ENCODE measurements around the gene SVEP1. TPM values are rescaled to one million over a fixed set of nuclear protein-coding genes. Genes with fewer than 3 reads are reported as not detected.
"Not testable (repeated sequence)": the region's sequence is repeated elsewhere in the genome, so short reads cannot be mapped to it uniquely, and the experiment has no call there.

SVEP1 gene
- polyA plus RNA-seq, 3 donors = 6.6 to 7.9 (median 6.6) TPM

DNA sequence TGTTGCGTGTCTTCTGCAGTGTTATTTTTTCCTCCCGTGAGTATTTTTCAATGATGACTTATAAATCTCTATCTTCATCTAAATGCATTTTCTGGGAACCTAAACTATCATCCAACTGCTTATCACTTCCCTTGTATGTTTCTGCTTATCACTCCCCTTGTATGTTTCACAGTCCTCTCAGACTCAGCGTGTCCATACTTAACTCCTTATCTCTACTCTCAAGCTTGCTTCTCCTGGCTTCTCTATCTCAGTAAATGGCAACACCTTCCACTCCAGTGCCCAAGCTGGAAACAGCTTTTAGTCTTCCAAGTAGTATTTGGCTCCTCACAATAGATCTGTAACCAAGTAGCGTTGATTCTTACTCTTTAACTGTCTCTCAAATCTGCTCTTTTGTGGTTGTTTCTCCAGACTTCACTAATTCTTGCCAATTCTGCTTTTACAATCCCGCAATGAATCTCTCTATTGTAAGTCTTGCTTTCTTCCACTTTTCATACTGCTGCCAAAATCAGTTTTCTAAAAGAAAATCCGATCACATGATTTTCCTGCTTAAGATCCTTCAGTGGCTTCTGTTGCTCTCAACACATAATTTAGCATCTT lies 208.0 kb downstream of the SVEP1 start:
- DNase-seq = no peak

DNA sequence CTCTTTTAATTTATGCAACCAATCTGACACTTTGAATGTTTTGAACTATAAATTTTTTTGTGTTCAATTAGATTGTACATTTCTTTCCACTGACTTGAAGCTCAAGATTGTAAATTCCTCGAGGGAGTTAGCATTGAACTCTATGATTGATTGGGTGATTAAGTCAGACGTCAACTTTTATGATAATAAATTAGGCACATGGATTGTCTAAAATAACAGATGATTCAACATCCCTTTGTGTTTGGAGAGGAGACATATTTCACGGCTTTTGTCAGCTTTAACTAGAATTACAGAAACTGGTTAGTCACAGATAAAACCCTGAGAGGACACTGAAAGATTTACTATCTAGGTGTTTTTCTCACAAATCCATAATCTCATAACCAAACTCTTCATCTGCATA lies 209.2 kb downstream of the SVEP1 start:
- peak; percentile 20 for DNase-seq

DNA sequence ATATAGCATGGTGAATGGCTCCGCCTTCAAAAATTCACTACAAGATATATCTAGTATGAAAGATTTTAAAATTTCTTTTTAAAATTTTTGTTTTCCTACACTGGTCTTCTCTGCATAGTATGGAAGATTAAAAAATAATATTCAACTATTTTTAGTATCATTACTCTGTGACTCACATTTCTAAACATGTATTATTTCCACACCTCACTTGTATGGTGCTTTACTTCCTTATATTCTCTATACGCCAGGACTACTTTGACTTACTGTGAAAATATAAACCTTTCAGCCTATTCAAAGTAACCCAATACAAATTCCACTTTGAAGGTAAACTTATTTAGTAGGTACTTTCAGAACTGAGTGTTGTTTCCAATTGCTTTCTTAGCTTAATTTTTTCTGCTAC lies 215.1 kb downstream of the SVEP1 start:
- DNase-seq = no peak

DNA sequence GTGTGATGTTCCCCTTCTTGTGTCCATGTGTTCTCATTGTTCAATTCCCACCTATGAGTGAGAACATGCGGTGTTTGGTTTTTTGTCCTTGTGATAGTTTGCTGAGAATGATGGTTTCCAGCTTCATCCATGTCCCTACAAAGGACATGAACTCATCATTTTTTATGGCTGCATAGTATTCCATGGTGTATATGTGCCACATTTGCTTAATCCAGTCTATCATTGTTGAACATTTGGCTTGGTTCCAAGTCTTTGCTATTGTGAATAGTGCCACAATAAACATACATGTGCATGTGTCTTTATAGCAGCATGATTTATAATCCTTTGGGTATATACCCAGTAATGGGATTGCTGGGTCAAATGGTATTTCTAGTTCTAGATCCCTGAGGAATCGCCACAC lies 220.5 kb downstream of the SVEP1 start:
- not testable (repeated sequence) for DNase-seq

DNA sequence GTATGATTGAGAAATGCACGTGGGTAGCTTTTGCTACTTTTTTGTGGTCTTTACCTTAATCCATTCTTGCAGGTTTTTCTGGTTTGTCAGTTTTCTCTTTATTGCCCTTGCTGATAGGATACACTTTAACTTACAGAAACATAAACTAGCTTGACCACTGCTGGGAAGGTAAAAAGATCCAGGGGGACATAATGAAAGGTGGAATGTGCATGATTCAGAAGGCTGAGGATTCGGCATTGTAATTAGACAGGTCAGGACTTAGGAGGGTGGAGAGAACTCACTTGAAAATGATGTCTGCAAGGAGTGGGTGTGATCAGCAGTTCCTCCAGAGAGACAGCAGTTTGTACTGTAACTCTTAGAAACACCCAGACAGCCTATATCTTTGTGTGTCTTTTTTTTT lies 222.0 kb downstream of the SVEP1 start:
- DNase-seq = peak; percentile 27

DNA sequence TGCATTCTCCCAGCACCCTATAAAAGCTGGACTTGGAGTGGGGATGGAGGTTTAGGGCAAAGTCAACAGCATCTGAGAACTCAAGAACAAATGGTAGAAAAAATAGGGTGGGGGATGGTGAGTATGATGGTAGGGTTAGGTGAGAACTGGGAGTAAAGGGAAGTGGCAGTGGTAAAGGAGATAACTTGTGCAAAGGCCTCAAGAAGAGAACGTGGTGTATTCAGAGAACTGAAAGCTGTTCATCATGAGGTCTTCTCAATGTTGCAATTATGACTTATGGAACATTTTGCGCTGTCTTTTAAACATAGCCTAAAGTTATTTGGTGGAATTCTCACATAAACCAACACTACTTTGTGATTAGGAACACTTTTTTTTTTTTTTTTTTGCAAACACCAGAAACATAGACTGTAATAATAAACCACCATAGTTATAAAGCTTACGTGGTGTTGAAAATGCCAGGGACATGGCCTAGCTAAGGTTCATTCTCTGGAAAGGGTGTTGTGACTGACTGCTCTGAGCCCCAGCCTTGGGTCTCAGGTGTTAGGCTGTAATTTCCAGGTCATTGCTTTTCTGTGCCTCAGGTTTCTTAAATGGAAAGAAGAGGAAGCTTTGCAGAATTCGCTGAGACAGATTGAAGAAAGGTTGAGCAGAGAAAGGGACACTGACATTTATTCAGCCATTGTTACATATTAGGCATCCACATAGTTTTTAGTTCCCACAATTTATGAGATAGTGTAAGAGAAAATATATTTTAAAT lies 222.7 kb downstream of the SVEP1 start:
- peak; percentile 42 for DNase-seq

DNA sequence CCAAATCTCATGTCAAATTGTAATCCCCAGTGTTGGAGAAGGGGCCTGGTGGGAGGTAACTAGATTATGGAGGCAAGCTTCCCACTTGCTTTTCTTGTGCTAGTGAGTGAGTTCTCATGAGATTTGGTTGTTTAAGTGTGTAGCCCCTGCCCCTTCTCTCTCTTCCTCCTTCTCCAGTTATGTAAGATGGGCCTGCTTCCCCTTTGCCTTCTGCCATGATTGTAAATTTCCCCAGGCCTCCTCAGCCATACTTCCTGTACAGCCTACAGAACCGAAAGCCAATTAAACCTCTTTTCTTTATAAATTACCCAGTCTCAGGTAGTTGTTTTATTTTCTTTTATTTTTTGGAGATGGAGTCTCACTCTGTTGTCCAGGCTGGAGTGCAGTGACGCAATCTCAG lies 223.6 kb downstream of the SVEP1 start:
- no peak for DNase-seq

DNA sequence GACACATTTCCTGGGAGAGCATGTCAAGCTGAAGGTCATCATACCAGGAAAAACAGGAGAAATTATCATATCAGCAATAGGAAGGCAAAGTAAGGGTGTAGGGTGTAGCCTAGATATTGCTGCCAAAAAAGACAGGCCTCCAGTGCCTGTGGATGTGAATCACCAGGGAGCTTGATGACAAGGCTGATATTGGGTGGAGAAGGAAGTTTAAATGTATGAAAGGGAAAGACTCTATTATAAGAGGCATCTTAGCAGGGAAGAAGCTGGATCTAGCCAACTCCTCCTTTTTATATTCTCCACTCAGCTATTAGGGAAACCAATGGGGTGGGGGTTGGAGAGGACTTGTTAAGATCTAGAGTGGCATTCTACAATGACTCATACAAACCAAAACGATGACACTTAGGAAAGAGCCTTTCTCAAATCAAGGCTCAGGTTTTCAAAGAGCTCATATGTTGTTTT lies 228.5 kb downstream of the SVEP1 start:
- no peak for DNase-seq

DNA sequence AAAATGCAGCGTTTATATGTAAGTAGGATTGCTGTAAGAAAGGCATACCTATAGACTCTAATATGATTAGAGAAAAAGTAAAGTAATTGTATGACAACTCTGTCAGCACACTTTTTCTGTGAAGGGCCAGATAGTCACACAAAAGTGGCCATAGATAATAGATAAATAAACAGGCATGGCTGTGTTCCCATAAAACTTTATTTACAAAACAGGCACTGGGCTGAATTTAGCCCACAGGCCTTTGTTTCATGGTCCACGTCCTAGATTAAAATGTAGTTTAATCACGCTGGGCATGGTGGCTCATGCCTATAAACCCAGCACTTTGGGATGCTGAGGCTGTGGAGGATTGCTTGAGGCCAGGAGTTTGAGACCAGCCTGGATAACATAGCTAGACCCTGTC lies 233.2 kb downstream of the SVEP1 start:
- no peak for DNase-seq

DNA sequence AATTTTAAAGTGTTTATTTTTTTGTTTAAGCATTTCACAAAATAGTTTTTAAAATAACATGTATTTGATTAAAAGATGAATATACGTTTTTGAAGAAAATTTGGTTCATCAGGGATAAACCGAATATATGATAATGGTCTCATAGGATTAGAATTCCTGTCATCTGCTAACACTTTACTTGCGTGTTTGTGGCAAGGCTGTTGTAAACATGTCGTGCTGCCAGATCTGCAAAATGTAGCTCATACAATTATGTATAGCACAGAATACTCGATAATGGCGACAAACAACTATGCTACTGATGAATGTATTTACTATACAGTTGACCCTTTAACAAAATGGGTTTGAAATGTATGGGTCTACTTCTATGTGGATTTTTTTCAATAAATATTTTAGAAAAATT lies 234.7 kb downstream of the SVEP1 start:
- DNase-seq = no peak

DNA sequence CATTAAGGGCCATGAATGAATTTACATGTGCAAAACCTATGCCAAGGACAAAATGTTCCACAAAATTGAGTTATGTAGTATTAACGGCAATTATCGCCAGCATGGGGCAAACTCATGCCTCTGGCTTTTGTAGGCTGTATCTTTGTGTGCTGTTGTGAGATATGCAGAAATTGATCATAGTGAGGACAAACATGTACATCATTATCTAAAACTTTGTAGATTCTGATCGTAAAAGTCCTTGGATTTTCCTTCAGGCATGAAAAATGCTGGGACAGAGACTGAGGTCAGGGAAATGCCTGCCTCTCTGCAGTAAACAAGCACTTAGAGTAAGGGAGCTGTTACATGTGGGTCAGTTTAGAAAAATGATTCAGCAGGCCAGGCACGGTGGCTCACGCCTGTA lies 236.0 kb downstream of the SVEP1 start:
- no peak for DNase-seq

DNA sequence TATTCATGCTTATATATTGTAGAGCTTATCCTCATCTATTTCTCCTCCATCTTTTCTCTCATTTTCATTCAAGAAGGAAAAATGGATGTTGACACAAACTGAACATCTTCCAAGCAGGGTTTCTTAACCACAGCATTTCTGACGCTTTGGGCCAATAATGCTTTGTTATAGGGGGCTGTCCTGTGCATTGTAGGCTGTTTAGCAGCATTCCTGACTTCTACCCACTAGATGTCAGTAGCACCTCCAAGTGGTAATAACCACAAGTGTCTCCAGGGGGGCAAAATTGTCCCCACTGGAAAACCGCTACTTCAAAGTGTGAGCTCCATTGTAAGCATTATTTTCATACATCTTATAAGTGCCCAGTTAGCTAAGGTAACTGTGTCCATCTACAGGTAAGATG lies 239.2 kb downstream of the SVEP1 start:
- no peak for DNase-seq

DNA sequence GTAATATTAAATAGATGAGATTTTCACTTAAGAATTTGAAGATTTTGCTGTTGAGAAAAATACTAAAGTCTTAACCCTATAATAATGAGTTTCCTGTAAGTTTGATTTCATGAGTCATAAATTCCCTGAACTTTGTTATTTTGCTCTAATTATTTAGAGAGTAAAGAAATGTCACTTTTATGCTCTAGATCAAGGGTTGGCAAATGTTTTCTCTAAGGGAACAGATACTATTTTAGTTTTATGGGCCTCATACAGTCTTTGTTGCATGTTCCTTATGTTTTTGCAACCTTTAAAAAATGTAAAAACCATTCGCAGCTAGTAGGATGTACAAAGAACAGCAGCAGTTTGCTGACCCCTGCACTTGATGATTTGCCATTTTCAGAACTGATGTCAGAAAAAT lies 241.4 kb downstream of the SVEP1 start:
- DNase-seq = peak; percentile 53

DNA sequence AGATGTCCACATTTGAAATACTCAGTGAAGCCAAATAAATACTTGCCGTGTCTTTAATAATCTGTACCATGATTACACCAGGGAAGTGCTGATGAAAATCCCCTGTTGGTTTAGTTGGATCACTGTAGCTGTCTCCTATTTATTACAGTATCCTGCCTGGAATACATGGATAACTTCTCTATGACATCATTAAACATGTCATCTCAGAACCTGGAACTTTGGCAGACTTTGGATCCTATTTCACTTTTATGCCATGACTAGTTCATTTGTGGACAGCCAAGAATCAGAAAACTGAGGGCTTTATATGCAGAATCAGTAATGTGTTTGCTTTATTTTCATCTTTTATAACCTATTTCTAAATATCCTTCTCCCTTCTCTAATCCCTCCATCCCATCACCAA lies 241.8 kb downstream of the SVEP1 start, which contains the start of gene TXNDC8:
Gene TXNDC8 (minus strand): TSS at position 137 of the 400 bp plus-strand sequence.
- peak; percentile 24 for DNase-seq

DNA sequence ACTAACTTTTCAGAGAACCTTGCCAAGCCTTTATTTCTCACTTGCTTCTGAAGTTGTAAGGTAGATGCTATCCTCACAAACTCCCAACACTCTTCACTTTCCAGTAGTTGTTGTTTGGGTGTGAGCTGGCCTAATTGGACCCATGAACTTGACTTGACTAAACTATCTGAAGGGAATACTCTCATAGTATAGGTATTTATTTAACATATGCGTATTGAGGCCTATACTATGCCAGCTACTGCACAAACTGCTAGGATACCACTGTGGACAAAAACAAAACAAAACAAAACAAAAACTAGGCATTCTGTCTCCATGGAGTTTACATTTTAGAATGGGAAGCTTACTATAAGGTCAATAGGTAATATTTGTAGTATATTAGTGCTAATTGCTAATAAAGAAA lies 243.2 kb downstream of the SVEP1 start:
- no peak for DNase-seq

DNA sequence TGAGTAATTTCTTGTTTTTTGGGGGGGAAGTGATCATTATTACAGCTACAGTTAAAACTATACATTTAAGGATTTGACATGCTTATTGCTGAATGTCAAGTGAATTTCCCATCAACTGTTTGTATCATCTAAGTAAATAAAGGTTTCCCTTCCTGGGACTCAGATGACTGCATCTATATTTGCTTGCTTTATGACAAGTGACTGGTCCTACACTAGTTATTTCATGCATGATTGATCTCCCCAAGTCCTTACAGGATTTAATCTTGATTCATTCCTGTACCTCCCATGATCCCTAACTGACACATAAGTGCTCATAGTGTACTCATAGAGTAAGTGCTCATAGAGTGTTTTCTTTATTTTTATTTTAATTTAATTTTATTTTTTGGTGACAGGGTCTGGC lies 244.7 kb downstream of the SVEP1 start:
- DNase-seq = no peak

DNA sequence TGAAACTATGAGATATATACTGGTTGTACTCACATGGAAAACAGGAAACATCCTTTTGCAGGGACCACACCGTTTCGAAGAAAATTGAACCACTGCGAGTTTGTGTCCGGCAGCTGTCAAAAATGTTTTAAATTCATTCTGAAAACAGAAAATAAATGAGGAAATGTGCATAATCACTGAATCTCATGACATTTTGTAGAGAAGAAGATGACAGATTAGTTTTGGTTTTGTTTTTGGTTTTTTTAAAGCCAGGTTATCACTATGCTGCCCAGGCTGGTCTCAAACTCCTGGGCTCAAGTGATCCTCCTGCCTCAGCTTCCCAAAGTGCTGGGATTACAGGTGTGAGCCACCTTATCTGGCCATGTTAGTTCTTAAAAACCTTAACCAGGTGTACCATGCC lies 245.4 kb downstream of the SVEP1 start:
- no peak for DNase-seq

DNA sequence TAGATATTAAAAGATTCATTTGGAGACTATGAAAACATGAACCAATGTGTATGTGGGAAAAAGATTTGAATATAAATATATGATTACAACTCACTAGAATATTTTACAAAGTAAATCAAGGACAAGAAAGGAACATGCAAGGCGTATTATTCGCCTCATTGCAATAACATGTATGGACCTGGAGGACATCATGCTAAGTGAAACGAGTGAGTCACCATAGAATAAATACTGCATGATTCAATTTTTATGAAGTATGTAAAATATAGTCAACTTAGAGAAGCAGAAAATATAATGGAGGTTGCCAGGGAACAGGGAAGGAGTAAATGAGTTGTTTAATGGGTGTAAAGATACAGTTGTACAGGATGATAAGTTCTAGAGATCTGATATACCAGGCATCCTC lies 246.8 kb downstream of the SVEP1 start:
- DNase-seq = no peak

DNA sequence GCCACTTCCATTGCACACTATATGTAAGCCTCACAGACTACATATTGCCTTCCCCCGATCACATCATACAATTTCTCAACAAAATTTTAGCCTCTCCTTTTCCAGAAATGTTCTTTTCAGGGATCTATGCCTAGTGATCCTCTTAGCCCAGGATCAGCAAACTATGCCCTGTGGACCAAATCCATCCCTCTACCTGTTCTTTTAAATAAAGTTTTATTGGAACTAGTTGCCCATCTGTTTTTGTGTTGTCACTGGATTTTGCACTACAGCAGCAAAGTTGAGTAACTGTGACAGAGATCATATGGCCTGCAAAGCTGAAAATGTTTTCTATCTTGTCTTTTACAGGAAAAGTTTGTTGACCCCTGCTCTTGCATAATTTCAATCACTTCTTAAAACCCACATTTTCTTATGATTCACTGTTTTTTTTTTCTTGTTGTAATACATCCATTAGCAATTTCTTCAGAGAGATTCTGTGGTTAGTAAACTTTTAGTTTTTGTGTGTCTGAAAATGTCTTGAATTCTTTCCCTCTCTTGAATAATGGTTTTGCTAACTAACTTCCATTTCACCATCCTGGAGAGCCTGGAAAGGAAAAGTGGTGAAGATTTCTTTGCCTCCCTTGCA lies 248.9 kb downstream of the SVEP1 start:
- no peak for DNase-seq

DNA sequence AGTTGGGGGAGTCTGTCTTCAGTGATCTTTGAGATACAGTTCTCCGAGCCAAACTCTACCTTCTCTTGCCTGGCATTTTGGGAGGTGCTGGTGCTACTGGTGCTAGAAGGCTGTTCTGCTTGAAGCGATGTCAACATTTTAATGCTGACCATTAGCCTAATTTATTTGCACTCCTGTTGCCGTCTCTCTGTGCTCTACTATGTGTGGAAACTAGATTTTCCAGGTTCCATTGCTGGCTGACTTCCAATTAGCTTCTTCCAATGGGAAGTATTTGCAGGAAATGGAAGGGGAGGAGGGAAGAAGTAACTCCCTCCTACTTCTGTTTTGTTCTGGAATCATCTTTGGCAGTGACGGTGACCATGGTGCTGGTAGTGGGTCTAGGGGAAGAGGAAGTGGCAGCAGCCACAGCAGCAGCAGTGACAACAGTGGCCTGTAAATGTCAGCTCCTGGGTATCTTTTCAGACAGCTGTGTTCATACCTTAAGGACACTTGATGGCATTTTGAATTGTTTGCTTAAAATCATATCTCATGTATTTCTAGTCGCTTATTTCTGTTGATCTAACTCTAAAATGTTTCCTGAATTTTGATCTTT lies 249.8 kb downstream of the SVEP1 start:
- no peak for DNase-seq

DNA sequence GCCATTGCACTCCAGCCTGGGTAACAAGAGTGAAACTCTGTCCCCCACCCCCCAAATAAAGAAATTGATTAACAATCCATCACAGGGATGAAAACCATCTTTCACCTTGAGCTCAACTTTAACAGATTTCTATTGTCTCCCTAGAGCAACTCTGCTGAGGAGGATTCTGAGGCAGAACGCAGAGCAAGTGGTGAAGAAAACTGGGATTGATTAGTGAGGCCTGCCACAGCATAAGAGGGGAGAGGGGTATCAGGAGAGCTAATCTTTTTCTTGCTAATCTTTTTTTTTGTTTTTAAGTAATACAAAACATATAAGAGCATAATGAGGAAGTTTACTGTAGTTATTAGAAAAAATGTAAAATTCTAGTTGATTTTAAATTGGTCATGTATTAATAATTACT lies 250.8 kb downstream of the SVEP1 start:
- DNase-seq = no peak

DNA sequence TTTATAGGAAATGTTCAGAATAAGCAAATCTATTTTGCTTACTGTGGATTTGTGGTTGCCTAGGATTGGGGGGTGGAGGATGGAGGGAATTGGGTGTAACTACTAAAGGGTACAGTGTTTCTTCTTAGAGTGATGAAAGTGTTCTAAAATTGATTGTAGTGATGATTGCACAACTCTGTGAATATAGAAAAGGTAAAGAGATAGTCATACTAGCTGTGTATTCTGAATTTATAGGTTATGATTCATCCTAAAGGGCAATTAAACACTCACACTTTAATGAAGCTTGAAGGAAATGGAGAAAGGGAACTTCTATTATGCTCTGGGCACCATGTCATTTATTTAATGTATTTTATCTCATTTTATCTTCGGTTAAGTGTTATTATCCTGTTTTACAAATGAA lies 251.8 kb downstream of the SVEP1 start:
- no peak for DNase-seq

DNA sequence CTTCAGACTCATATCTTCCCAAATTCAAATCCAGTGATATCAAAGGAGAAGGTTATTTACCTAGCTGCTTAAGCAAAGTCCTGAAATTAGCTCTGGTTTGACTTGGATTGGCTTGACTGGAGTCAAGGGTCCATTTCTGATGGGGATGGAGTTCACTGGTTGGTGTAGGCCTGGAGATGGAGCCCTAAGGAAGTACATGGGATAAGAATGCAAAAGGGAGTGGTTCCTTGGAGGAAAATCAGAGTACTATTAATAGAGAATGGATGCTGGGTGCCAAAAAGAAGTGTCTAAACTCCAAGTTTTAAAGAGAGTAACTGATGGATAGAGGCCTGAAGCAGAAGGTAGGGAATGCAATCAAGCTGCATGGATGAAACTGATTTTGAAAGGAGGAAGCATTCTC lies 255.7 kb downstream of the SVEP1 start:
- DNase-seq = no peak
